NCI-H1694 treated with DMSO at 0.1 percent for 48 hours (cell line): ENCODE data around the gene FOXP1.

Experiments used
- DNase-seq: peaks from one replicate; lab custom pipeline; 2025; lab: John Stamatoyannopoulos, UW

The FOXP1 gene

GRCh38 chr3:71210257-71211007 lies 373.1 kb downstream of the FOXP1 start:
- DNase-seq: no peak

DNA sequence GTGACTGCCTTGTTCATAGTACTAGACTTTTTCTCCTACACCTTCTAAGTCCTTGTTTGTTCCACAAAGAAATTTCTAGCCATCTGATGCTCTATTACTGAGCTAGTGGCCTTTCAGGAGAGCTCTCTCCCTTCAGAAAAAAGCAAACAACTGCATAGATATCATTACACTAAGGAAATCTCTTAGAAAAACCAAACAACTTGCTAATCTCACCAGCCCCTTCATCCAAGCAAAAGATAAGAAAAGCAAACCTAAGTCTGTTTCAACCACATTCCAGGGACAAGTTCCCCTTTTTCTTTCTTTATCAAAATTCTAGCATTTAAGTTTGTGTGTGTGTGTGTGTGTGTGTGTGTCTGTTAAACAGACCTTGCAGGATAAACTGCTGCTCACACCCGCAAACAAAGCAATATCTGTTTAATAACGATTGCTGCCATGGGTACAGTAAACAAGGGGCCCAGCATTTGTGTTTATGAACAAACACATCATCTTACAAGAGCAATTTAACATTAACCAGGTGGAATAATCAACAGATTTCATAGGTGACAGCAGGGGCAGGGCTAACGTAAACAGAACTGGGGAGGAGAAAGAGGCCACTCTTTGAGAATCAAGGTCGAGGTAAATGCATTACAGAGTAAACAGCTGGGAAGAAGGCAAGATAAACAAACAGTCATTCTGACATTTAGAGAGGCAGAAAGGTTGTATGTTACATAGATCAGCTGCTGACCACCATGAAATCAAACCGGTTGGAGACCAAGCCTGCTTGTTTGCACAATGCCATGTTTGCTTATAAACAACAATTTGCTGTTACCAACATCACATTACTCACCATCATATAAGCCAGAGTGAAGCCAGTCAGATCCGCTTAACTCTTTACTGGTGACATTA lies 375.1 kb downstream of the FOXP1 start:
- no peak for DNase-seq

GRCh38 chr3:71207632-71208031 lies 375.9 kb downstream of the FOXP1 start:
- DNase-seq: no peak

DNA sequence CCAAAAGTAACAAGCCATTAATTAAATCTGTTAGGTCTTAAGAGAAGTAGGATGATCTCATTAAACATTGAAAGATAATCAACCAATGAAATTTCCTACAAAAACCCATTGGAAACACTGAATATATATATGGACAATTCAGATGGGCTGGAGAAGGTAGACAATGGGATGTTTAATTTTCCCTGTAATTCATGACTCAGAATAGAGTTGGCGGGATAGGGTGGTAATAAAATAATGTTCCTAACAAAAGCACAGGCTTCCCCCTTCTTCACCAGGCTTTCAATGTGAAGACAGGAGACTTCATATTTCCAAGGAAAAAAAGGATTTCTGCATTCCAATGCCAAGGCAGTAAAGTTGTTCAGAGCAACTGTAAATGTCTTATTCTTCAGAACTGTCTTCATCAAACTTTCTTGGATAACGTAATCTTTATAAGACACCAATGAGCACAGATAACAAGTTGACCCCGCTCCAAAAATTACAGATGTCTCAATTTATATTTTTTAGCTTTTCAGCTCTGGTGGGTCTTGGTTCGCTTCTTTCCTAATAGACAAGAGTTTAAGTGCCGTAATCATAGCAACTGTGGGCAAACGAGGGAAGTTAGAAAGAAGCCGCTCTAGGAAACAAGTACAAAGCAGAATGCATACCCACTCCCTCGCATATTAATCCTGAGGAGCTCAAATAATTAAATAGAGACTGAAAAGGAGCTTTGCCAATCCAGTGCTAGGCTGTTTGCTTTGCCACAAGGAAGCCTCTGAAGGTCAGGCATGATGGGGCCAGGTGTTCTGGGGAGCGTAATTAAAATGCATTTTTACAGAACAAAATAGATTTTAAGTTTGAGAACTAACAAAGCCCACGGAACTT lies 377.0 kb downstream of the FOXP1 start:
- DNase-seq: no peak

- DNase-seq: no peak
These were observed 379.6 kb downstream of the FOXP1 start for GRCh38 chr3:71203727-71204488.

- DNase-seq: no peak
These were observed 380.5 kb downstream of the FOXP1 start for GRCh38 chr3:71202848-71203533.

DNA sequence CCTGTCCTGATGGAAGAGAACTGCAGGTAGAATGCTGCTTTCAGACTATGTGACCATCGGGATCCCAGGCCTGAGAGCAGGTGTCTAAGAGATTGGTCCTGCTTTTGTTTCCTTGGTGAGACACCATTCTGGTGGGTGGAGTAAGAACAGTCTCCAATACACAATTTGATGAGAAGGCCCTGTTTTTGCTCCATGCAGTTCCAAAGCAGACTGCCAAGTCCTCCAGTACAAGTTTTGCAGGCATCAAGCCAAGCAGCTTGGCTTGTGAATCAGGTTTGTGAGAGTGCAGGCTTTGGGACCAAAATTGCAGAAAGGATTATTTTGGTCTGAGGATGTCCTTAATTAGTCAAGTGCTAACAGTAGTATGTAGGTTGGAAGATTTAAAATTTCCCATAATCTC lies 381.6 kb downstream of the FOXP1 start:
- no peak for DNase-seq

- DNase-seq: no peak
These were observed 385.5 kb downstream of the FOXP1 start for GRCh38 chr3:71197841-71198565.

- no peak for DNase-seq
These were observed 388.0 kb downstream of the FOXP1 start for GRCh38 chr3:71195492-71195891.

DNA sequence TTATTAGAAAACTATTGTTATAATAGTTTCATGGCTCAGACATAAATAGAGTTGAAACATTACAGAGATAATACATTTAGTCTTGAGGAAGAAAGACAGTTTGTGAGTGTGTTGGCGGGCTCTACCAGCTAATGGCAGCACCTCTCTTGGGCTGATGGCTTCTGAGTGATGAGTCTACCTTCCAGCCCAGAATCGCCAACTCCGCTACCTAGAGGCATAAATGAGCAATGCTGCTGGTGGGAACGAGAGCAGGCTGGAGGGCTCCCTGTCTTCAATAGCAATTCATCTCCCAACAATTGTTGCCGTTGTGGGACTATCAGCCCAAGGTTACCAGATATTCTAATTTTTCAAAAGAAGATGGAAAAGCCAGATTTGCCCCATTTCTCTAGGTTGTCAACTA lies 388.7 kb downstream of the FOXP1 start:
- no peak for DNase-seq

- DNase-seq: no peak
These were observed 392.5 kb downstream of the FOXP1 start for GRCh38 chr3:71191031-71191482.

GRCh38 chr3:71189480-71189879 lies 394.0 kb downstream of the FOXP1 start:
- no peak for DNase-seq

GRCh38 chr3:71187715-71188114 lies 395.8 kb downstream of the FOXP1 start:
- no peak for DNase-seq

GRCh38 chr3:71186801-71187200 lies 396.7 kb downstream of the FOXP1 start:
- DNase-seq: no peak

GRCh38 chr3:71185733-71186455 lies 397.6 kb downstream of the FOXP1 start:
- no peak for DNase-seq

DNA sequence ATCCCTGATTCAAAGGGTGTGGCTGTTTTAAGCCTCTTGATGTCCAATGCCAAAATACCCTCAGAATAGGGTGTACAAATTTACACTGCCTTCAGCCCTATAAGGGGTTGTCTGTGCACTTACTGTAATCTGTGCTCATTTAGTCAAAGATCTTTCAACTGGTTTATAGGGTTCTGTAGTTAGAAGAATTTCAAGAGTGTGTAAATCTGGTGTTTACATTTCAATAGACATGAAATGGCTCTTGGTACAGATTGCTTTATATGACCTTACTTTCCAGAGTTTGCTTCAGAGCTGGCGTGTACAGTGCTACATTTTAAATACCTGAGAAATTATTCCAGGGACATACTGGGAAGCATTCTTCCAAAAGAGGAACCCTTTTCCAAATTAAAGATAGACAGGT lies 399.3 kb downstream of the FOXP1 start:
- DNase-seq: no peak

DNA sequence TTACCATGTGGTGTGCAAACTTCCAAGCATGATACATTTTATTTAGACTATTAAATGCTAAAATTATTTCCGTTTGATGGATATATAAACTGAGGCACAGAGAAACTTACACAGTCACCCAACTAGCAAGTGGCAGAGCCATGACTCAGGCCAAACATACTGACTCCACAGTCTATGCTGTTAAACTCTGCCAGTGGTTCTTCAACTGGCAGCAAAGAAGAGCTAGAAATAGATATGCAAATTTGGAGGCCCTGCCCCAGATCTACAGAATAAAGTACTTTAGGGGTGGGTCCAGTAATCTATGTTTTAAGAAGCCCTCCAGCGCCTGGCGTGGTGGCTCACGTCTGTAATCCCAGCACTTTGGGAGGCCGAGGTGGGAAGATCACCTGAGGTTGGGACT lies 400.0 kb downstream of the FOXP1 start:
- no peak for DNase-seq

GRCh38 chr3:71180524-71180923 lies 403.0 kb downstream of the FOXP1 start:
- no peak for DNase-seq

GRCh38 chr3:71177375-71177774 lies 406.2 kb downstream of the FOXP1 start:
- no peak for DNase-seq

DNA sequence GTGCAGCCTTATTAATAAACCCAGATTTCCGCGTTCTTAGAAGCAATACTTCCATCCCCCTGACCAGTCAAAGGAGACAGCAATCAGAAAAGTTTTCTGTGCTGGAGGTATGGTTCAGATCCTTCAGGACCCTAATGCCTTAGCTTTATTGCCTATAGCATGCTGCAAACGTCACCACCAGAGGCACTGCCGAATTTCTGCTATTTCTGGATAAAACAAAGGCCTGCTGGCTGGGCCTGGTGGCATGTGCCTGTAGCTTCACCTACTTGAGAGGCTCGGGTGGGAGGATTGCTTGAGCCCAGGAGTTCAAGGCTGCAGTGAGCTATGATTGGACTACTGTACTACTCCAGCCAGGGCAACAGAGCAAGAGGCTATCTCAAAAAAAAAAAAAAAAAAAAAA lies 407.2 kb downstream of the FOXP1 start:
- DNase-seq: no peak
